Activated T-helper 17 cell treated with anti-CD3 and anti-CD28 coated beads, Interleukin-2, amount 50 U/mL, for 72 hours (primary cell): ENCODE results near the gene ACOX2. TPM values are rescaled to one million over a fixed set of nuclear protein-coding genes. Genes with fewer than 3 reads are reported as not detected.

Experiments used
- ATAC-seq: fragments of 150-1000 bp; cut with Tn5 transposase; replicated peaks from 2 replicates; pipeline ENCODE4 v1.10.0; 2021; ENCODE audit warnings: mild to moderate bottlenecking, moderate library complexity
- H3K27ac Mint-ChIP-seq: one replicate; pipeline ENCODE4 v1.8.0; 2022; ENCODE audit warnings: mixed read lengths
- H3K27me3 Mint-ChIP-seq: one replicate; pipeline ENCODE4 v1.8.0; 2022; ENCODE audit warnings: mixed read lengths
- H3K36me3 Mint-ChIP-seq: one replicate; pipeline ENCODE4 v1.8.0; 2022; ENCODE audit warnings: low read depth, mild to moderate bottlenecking, mixed read lengths
- H3K4me1 Mint-ChIP-seq: one replicate; pipeline ENCODE4 v1.8.0; 2022; ENCODE audit warnings: mixed read lengths
- H3K4me3 Mint-ChIP-seq: one replicate; pipeline ENCODE4 v1.8.0; 2022; ENCODE audit warnings: mild to moderate bottlenecking, mixed read lengths
- H3K9me3 Mint-ChIP-seq: one replicate; pipeline ENCODE4 v1.8.0; 2022; ENCODE audit warnings: mixed read lengths
- total RNA-seq, 2 donors: library from RNA; stranded (reverse); gene quantifications; one replicate each; pipeline ENCODE4 v1.2.3, GENCODE V29; 2022

Gene ACOX2
- total RNA-seq, 2 donors from 2014 or later, result not detected

- no peak for ATAC-seq
- no peaks in the 10 kb centered on the region for H3K9me3 Mint-ChIP-seq
- H3K36me3 Mint-ChIP-seq, result no peaks in the 10 kb centered on the region
- H3K27ac Mint-ChIP-seq, result no peak overlapping the region
- H3K4me1 Mint-ChIP-seq, result peaks cover 6% of the 10 kb centered on the region
- H3K27me3 Mint-ChIP-seq, result no peaks in the 10 kb centered on the region
- H3K4me3 Mint-ChIP-seq, result no peak overlapping the region
Observed at GRCh38 chr3:58572634-58573230, 35.7 kb upstream of the ACOX2 start.

GRCh38 chr3:58572013-58572633 lies 35.1 kb upstream of the ACOX2 start:
- H3K27ac Mint-ChIP-seq, result no peak overlapping the region
- H3K27me3 Mint-ChIP-seq, result no peaks in the 10 kb centered on the region
- no peaks in the 10 kb centered on the region for H3K36me3 Mint-ChIP-seq
- ATAC-seq, result no peak
- no peak overlapping the region for H3K4me3 Mint-ChIP-seq
- H3K4me1 Mint-ChIP-seq, result peaks cover 6% of the 10 kb centered on the region
- H3K9me3 Mint-ChIP-seq, result no peaks in the 10 kb centered on the region

GRCh38 chr3:58570851-58571250 lies 33.9 kb upstream of the ACOX2 start:
- no peak for ATAC-seq

DNA sequence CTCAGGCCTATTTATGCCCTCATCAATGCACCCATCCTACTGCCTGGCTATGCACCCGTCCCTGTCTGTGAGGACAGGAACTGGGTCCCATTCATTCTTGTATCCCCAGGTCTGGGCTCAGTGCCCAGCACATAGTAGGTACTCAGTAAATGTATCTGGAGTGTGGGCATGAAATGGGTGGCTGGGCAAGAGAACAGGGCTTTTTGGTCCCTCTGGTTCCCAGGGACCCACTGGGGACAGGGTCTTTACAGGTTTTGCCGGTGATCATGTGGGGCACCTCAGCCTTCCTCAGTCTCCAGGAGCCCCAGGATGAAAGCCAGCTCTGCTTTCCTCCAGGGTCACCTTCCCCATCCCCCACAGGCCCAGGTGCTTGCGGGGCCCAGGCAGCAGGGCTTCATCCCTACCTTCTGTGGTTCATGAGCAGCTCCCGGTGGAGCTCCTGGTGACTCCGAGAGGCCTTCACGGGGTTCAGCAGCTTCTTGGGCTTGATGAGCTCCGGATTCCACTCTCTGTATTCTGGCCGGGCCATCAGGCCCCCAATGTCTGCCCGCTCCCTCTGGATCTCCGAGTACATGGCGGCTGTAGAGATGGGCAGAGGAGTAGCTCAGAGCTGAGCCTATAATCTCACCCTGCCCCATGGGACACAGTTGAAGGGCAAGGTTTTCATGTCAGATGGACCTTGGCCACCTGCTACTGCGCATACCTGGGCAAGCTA lies 32.5 kb upstream of the ACOX2 start:
- H3K4me3 Mint-ChIP-seq, result peak overlapping the region; percentile 5
- H3K9me3 Mint-ChIP-seq, result no peaks in the 10 kb centered on the region
- no peaks in the 10 kb centered on the region for H3K27me3 Mint-ChIP-seq
- no peaks in the 10 kb centered on the region for H3K36me3 Mint-ChIP-seq
- H3K27ac Mint-ChIP-seq, result peak overlapping the region; percentile 8
- ATAC-seq, result no peak
- H3K4me1 Mint-ChIP-seq, result peaks cover 6% of the 10 kb centered on the region

More at GRCh38 chr3:58570851-58571250, 33.9 kb upstream of the ACOX2 start:
- peaks cover 6% of the 10 kb centered on the region for H3K4me1 Mint-ChIP-seq
- H3K4me3 Mint-ChIP-seq, result no peak overlapping the region
- H3K36me3 Mint-ChIP-seq, result no peaks in the 10 kb centered on the region
- no peak overlapping the region for H3K27ac Mint-ChIP-seq
- H3K27me3 Mint-ChIP-seq, result no peaks in the 10 kb centered on the region
- H3K9me3 Mint-ChIP-seq, result no peaks in the 10 kb centered on the region

GRCh38 chr3:58568572-58569286 lies 31.7 kb upstream of the ACOX2 start:
- ATAC-seq, result peak; percentile 72
- Mint-ChIP-seq H3K27me3 (peaks cover 4% of the 10 kb centered on the region), H3K27ac (peak overlapping the region; percentile 8), H3K36me3 (no peaks in the 10 kb centered on the region), H3K9me3 (no peaks in the 10 kb centered on the region), H3K4me3 (peak overlapping the region; percentile 5), H3K4me1 (peaks cover 6% of the 10 kb centered on the region)

- no peaks in the 10 kb centered on the region for H3K9me3 Mint-ChIP-seq
- no peak overlapping the region for H3K27ac Mint-ChIP-seq
- peaks cover 4% of the 10 kb centered on the region for H3K27me3 Mint-ChIP-seq
- no peak overlapping the region for H3K4me3 Mint-ChIP-seq
- ATAC-seq, result no peak
- no peaks in the 10 kb centered on the region for H3K36me3 Mint-ChIP-seq
- H3K4me1 Mint-ChIP-seq, result peaks cover 6% of the 10 kb centered on the region
Observed at GRCh38 chr3:58567251-58567515, 30.2 kb upstream of the ACOX2 start.

GRCh38 chr3:58566398-58567250 lies 29.6 kb upstream of the ACOX2 start:
- H3K27ac Mint-ChIP-seq, result no peak overlapping the region
- no peak for ATAC-seq
- H3K4me3 Mint-ChIP-seq, result no peak overlapping the region
- no peaks in the 10 kb centered on the region for H3K36me3 Mint-ChIP-seq
- peaks cover 6% of the 10 kb centered on the region for H3K4me1 Mint-ChIP-seq
- H3K27me3 Mint-ChIP-seq, result peaks cover 4% of the 10 kb centered on the region
- H3K9me3 Mint-ChIP-seq, result no peaks in the 10 kb centered on the region

DNA sequence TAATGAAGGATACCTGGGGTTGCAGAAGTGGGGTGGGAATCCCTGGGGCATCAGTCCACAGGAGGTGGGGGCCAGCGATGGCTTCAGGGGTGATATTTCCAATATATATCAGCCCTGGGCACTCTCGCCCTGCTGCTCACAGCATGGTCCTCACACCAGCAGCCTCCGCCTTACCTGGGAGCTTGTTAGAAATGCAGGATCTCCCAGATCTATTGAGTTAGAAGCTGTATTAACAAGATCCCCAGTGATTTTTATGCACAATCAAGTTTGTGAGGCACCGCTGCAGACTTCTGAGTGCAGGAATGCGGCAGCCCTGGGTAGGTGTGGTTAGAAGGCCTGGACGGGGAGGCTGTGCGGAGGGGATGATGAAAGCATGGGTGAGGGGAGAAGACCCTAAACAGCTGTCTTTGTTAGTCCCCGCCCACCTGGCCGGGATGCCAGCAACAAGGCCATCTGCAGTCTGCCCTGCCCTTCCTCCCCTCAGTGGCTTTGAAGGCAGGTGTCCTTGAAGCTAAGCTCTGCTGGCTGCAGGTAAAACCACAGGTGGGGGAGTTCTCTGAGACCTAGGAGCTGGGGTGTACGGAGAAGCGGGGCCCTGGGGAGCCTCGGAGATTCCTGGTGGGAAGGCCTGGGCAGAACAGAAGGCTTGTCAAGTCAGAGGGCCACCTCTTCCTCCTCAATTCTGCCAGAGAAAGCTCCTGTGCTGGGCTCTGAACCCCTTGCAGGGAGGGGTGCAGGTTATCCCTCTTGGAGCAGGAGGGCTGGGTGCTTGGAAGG lies 28.8 kb upstream of the ACOX2 start:
- Mint-ChIP-seq H3K4me3 (no peak overlapping the region), H3K9me3 (no peaks in the 10 kb centered on the region), H3K27ac (no peak overlapping the region), H3K36me3 (no peaks in the 10 kb centered on the region), H3K4me1 (peaks cover 6% of the 10 kb centered on the region), H3K27me3 (peaks cover 4% of the 10 kb centered on the region)
- ATAC-seq, result no peak

GRCh38 chr3:58564456-58565160 lies 27.6 kb upstream of the ACOX2 start:
- Mint-ChIP-seq H3K36me3 (no peaks in the 10 kb centered on the region), H3K9me3 (no peaks in the 10 kb centered on the region), H3K4me1 (peaks cover 6% of the 10 kb centered on the region), H3K27ac (no peak overlapping the region), H3K27me3 (peaks cover 4% of the 10 kb centered on the region), H3K4me3 (no peak overlapping the region)
- no peak for ATAC-seq

DNA sequence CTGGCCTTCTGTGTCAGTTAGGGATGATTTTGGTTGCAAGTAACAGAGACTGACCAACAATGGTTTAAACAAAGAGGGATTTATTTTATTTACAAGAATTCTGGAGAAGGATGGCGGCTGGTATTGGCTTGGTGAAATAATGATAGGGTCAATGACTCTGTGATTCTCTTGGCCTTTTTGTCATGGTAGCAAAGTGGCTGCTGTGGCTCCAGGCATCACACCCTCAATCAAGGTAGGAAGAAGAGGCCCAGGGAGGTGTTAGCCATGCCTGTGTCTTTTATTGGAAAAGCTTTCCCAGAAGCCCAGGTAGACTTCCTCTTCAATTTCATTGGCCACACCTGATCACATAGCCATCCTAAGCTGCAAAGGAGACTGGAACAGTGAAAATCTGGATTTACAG lies 27.1 kb upstream of the ACOX2 start:
- Mint-ChIP-seq H3K4me1 (peaks cover 6% of the 10 kb centered on the region), H3K36me3 (no peaks in the 10 kb centered on the region), H3K27me3 (peaks cover 4% of the 10 kb centered on the region), H3K4me3 (no peak overlapping the region), H3K27ac (no peak overlapping the region), H3K9me3 (no peaks in the 10 kb centered on the region)
- no peak for ATAC-seq

DNA sequence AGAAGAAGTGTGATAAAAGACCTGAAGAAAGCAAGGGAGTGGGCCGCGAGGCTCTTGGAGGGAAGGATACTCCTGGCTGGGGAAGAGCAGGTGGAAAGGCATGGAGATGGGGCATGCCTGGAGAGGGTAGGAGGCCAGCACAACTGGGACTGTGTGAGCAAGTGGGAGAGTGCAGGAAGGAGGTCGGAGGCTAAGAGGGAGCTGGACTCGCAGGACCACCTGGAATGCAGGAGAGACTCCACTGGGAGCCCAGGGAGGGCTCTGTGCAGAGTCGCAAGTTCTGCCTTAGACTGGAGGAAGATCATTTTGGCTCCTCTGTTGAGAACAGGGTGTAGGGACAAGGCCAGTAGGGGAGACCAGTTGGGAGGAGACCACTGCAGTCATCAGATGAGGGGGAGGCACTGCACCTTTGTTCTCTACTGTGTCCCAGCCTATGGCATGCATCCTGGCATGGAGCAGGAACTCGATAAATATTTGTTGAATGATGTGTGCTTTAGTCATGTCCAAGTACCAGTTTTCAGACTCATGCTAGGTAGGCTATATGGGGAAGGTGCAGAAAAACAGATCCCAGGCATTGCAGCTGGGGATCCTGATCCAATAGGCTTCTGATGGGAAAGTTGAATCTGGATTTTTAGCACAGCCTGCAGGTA lies 26.5 kb upstream of the ACOX2 start:
- Mint-ChIP-seq H3K4me3 (no peak overlapping the region), H3K27me3 (peaks cover 4% of the 10 kb centered on the region), H3K4me1 (peaks cover 1% of the 10 kb centered on the region), H3K9me3 (no peaks in the 10 kb centered on the region), H3K36me3 (no peaks in the 10 kb centered on the region), H3K27ac (no peak overlapping the region)
- no peak for ATAC-seq

DNA sequence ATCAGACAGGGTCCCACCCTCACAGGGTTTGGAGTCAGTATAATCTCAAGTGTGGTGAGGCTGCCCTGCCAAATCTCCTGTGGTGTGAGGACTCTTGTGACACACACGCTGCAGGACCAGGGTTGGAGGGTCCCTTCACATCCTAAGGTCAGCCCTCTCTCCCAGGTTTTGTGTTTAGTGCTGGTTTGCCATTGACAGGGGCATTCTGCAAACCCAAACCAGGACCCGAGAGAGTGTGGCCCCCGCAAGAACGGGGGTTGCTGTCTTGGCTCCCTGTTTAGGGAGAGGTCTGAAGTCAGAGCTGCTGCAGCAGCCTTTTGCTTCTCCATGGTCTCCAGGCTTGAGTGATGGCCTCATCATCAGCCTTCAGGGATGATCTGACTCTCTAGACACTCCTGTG lies 25.5 kb upstream of the ACOX2 start:
- peaks cover 4% of the 10 kb centered on the region for H3K27me3 Mint-ChIP-seq
- no peaks in the 10 kb centered on the region for H3K9me3 Mint-ChIP-seq
- no peaks in the 10 kb centered on the region for H3K36me3 Mint-ChIP-seq
- no peak overlapping the region for H3K4me3 Mint-ChIP-seq
- ATAC-seq, result no peak
- no peaks in the 10 kb centered on the region for H3K4me1 Mint-ChIP-seq
- H3K27ac Mint-ChIP-seq, result no peak overlapping the region
